Measurements from ENCODE around the gene TSC22D4.
"Not testable (repeated sequence)": the region's sequence is repeated elsewhere in the genome, so short reads cannot be mapped to it uniquely, and the experiment has no call there.

TSC22D4 gene

DNA sequence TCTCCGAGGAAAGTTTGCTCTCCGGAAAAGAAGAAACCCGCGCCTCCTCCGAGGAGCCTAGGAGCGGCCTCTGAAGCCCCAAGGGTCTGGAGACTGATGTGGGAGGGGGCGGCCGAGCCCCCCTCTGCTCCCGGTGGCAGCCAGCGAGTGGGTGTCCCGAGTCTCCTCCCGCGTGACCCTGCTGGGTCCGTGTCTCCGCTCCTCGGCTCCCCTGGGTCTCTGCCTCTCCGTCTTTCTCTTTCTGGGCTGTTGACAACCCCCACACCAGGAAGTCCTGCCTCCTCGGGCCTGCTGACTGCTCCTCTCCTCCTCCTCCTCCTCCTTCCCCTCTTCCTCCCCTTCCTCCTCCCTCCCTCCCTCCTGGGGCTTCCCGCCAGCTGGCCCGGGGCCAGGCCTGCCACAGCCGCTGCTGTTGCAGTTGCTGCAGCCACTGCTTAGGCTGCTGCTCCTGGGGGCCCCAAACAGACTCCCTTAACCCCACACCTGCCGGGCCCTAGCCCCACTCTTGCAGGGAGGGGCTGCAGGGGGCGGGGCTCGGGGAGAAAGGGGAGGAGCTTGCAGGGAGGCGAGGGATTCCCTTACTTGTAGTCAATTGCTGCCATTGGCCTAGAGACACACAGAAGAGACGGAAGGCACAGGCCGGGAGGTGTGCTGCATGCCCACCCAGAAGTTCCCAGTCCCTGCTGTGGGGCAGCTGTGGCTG lies at the start of gene TSC22D4:
TSS of gene TSC22D4 (minus strand) at position 257 of the 703 bp plus-strand sequence. CDS start 1,176 bp downstream, outside the sequence.
- FAIRE-seq, result peak; percentile 95
- peak; percentile 96 for DNase-seq (ENCODE audit: low spot score)

- not testable (repeated sequence) for FAIRE-seq; DNase-seq (ENCODE audit: low spot score)
These were observed 49.3 kb upstream of the TSC22D4 start for GRCh38 chr7:100528108-100528866.

DNA sequence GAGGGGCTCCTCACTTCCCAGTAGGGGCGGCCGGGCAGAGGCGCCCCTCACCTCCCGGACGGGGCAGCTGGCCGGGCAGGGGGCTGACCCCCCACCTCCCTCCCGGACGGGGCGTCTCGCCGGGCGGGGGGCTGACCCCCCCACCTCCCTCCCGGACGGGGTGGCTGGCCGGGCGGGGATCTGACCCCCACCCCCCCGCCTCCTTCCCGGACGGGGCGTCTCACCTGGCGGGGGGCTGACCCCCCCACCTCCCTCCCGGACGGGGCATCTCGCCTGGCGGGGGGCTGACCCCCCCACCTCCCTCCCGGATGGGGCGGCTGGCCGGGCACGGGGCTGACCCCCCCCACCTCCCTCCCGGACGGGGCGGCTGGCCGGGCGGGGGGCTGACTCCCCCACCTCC lies 44.2 kb upstream of the TSC22D4 start:
- not testable (repeated sequence) for DNase-seq (ENCODE audit: low spot score); FAIRE-seq

GRCh38 chr7:100521909-100522593 lies 43.0 kb upstream of the TSC22D4 start:
- not testable (repeated sequence) for FAIRE-seq; DNase-seq (ENCODE audit: low spot score)

DNA sequence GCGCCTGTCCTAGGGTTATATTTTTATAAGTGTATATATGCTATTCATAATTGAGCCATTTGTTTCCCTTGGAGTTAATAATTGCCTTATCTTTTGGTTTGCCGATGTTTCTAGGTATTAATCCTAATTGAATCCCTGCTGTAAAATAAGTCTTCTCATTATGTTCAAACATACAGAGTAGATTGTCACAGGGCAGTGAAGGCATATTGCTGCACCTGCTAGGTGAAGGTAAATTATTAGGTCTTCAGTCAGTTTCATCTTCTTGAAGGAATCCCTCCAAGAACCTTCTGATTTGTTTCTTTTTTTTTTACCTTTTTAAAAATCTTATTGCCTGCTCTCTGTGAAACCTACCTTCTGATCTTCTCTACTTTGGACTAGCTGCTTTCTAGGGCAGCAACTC lies 42.1 kb upstream of the TSC22D4 start:
- DNase-seq (ENCODE audit: low spot score) (no peak), FAIRE-seq (no peak)

DNA sequence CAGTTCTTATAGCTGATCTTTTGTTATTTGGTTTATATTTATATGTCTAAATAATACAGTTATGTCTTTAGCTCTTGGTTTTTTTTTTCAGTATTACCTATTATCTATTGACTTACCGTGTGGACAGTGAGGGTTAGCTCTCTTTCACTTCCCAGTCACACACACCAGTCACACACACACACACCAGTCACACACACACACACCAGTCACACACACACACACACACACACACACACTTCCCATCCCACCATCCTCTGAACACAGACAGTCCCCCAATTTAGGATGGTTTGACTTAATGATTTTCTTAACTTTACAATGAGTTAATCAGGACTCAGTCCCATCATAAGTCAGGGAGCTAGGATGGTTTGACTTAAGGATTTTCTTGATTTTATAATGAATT lies 41.1 kb upstream of the TSC22D4 start:
- FAIRE-seq (no peak), DNase-seq (ENCODE audit: low spot score) (no peak)

- FAIRE-seq (no peak), DNase-seq (ENCODE audit: low spot score) (no peak)
These were observed 40.6 kb upstream of the TSC22D4 start for GRCh38 chr7:100519580-100519979.

DNA sequence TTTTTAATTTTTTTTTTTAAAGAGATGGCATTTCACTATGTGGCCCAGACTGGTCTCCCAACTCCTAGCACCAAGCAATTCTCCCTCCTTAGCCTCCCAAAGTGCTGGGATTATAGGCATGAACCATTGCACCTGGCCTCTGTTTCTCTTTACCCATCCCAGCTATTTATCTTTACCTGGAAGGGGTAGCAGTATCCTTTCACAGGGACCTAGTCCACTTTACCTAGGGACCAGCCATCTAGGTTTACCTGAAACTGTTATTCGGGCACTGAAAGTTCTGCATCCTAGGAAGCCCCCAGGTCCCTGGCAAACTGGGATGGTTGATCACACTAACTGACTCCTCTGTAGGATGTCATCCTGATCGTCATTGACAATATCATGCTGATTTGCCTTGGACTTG lies 38.3 kb upstream of the TSC22D4 start:
- FAIRE-seq, result no peak
- no peak for DNase-seq (ENCODE audit: low spot score)

GRCh38 chr7:100516135-100516812 lies 37.3 kb upstream of the TSC22D4 start:
- DNase-seq (ENCODE audit: low spot score) (peak; percentile 78), FAIRE-seq (peak; percentile 5)

- DNase-seq (ENCODE audit: low spot score) (peak; percentile 52), FAIRE-seq (peak; percentile 63)
These were observed 36.1 kb upstream of the TSC22D4 start for GRCh38 chr7:100515072-100515532.

DNA sequence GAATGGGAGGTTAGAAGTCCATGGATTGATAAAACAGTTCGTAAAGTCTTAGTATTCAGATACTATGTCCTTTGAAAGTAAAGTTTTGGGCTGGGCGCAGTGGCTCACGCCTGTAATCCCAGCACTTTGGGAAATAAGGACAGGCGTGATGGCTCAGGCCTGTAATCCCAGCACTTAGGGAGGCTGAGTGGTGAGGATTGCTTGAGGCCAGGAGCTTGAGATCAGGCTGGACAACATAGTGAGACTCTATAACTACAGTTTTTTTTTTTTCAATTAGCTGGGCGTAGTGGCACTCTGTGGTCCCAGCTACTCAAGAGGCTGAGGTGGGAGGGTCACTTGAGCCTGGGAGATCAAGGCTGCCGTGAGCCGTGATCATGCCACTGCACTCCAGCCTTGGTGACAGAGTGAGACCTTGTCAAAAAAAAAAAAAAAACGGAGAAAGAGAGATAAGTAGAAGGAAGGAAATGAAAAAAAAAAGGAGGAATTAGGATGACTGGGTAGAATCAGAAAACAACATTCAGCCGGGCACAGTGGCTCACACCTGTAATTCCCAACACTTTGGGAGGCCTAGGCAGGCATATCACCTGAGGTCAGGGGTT lies 34.3 kb upstream of the TSC22D4 start:
- FAIRE-seq (no peak), DNase-seq (ENCODE audit: low spot score) (no peak)

DNA sequence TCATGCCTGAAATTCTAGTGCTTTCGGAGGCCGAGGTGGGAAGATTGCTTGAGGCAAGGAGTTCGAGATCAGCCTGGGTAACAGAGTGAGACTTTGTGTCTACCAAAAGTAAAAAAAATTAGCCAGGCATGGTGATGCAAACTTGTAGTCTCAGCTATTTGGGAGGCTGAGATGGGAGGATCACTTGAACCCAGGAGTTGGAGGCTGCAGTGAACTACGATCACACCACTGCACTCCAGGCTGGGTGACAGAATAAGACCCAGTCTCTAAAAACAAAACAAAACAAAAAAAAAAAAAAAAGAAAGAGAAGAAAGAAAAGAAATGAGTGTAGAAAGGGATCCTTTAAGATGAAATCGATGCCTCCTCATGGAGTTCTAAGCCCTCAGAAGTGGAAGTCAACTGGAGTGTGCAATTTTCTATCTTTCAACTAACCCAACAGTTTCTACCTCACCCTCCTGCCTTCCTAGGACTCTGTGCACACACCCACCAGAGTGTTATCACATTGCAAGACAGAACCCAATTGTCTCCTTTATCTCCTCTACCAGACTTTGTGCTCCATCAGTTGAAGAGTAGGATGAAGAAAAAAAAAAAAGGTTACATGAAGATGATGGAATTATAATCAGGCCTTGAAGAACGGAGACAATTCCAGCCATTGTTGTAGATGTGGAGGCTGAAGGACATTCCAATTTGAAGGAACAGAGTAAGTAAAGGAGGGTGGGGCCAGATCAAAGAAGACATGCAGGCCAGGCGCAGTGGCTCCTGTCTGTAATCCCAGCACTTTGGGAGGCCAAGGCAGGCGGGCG lies 31.6 kb upstream of the TSC22D4 start:
- FAIRE-seq (no peak), DNase-seq (ENCODE audit: low spot score) (no peak)

GRCh38 chr7:100509231-100509630 lies 30.2 kb upstream of the TSC22D4 start:
- FAIRE-seq (peak; percentile 97), DNase-seq (ENCODE audit: low spot score) (peak; percentile 91)

DNA sequence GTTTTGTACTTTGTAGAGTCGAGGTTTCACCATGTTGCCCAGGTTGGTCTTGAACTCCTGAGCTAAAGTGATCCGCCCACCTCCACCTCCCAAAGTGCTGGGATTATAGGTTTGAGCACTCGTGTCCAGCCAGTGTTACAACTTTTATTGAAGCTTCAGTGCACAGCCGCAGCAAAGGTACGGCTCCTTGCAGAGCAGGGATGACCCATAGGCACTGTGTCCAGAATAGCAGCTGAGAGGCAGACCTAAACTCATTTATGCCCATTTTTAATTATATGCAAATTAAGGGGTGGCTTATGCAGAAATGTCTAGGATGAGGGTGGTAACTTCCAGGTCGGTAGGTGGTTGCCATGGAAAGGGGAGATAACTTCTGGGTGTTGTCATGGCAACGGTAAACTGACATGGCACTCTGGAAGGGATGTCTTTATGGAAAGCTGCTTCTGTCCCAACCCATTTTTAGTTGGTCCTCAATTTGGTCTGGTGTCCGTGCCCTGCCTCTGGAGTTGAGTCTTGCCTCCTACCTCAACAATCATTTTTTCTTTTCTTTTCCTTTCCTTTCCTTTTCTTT lies 27.4 kb upstream of the TSC22D4 start:
- FAIRE-seq (no peak), DNase-seq (ENCODE audit: low spot score) (no peak)

GRCh38 chr7:100504887-100505611 lies 26.0 kb upstream of the TSC22D4 start:
- no peak for DNase-seq (ENCODE audit: low spot score)
- no peak for FAIRE-seq

DNA sequence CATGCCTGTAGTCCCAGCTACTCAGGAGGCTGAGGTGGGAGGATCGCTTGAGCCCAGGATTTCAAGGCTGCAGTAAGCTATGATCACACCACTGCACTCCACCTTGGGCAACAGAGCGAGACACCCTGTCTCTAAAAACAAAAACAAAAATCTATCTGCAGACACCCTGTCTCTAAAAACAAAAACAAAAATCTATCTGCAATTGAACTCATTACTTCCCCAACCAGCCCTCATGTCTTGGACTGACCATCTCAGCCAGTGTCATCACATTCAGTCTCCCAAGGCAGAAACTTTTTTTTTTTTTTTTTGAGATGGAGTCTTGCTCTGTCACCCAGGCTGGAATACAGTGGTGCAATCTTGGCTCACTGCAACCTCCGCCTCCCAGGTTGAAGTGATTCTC lies 25.0 kb upstream of the TSC22D4 start:
- FAIRE-seq, result not testable (repeated sequence)

GRCh38 chr7:100500743-100501142 lies 21.7 kb upstream of the TSC22D4 start:
- FAIRE-seq; DNase-seq (ENCODE audit: low spot score): not testable (repeated sequence)

More for the DNA sequence above, 25.0 kb upstream of the TSC22D4 start:
- DNase-seq (ENCODE audit: low spot score), result not testable (repeated sequence)

DNA sequence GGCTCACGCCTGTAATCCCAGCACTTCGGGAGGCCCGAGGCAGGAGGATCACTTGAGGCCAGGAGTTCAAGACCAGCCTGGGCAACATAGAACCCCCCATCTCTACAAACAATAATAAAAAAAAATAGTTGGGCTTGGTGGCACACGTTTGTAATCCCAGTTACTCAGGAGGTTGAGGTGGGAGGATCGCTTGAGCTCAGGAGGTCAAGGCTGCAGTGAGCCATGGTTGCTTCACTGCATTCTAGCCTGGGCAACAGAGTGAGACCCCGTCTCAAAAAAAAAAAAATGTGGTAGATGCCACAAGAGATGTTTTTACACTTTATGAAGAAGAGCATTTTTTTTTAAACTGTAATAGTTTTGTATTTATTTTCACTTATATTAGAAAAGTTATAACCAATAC lies 17.5 kb upstream of the TSC22D4 start:
- FAIRE-seq (no peak), DNase-seq (ENCODE audit: low spot score) (no peak)

Measured in urothelium cell line (cell line).